Renal cortical epithelial cell (primary cell): ENCODE data around the gene TGFB2. TPM values are rescaled to one million over a fixed set of nuclear protein-coding genes. Genes with fewer than 3 reads are reported as not detected.
A peak's percentile ranks its signal among the peaks of the same experiment; 100 is the strongest.
"Not testable (repeated sequence)": the region's sequence is repeated elsewhere in the genome, so short reads cannot be mapped to it uniquely, and the experiment has no call there.

Source experiments
- DNase-seq: peaks from one replicate; pipeline ENCODE4 v3.0.0-alpha.2; 2011; ENCODE audit warnings: low read depth
- total RNA-seq: library from RNA; depleted of rRNA; stranded (reverse); fragments of >200 nt; gene quantifications from 2 replicates; pipeline ENCODE4 v1.2.3, GENCODE V29; 2014

TGFB2 gene
- 47.4 and 69.3 TPM in 2 replicates for total RNA-seq

DNA sequence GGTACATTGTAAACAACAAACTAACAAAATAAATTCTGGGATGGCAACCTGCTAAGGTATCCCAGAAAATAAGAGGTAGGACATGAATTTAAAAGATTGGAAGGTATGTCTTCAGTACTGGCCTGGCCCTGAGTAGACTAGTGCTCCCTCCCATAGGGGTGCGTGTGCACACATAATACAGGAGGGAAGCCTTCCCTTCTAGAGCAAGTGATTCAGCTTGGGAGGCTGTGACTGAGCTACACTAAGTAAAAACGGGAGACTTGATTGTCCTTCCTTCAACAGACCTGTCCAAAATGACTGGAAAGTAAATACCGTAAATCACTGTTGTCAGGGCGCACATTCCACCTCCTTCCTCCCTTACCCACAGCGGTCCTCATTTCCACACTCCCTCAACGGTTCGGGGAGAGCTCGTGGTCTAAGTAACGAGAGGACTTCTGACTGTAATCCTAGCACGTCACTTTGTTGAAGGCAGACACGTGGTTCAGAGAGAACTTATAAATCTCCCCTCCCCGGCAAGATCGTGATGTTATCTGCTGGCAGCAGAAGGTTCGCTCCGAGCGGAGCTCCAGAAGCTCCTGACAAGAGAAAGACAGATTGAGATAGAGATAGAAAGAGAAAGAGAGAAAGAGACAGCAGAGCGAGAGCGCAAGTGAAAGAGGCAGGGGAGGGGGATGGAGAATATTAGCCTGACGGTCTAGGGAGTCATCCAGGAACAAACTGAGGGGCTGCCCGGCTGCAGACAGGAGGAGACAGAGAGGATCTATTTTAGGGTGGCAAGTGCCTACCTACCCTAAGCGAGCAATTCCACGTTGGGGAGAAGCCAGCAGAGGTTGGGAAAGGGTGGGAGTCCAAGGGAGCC, at the start of gene TGFB2:
Gene TGFB2 (plus strand): TSS at position 523 of the 859 bp plus-strand sequence. CDS start 1,366 bp downstream, outside the sequence.
- peak; percentile 91 for DNase-seq

DNA sequence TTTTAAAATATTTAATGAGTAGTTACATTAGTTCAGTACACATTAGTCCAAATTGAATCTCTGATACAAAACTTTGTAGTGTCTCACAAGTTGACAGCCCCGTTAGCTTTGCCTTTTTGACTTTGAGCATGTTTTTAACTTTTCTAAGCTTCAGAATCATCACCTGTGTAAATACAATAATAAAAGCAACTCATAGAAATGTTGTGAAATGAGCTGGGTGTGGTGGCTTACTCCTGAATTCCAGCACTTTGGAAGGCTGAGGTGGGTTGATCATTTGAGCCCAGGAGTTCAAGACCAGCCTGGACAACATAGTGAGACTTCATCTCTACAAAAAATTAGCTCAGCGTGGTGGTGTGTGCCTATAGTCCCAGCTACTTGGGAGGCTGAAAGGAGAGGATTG, 49.0 kb upstream of the TGFB2 start:
- no peak for DNase-seq

DNA sequence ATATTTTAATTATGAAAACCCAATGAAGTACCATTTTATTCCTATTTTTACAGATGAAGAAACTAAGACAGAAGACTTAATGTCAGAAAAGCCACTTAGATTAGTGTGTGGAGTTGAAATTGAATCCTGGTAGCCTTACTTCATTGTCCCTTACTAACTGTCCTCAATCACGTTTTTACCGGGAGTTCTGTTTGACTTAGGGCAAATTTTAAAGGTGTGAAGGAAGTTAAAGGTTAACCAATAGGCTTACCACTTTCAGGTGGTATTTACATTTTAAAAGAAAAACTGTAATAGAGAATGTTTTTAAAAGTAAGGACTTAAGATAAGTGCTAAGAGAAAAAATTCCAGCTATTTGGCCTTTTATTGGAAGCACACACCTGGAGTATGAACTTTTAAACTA, 47.7 kb upstream of the TGFB2 start:
- no peak for DNase-seq

DNA sequence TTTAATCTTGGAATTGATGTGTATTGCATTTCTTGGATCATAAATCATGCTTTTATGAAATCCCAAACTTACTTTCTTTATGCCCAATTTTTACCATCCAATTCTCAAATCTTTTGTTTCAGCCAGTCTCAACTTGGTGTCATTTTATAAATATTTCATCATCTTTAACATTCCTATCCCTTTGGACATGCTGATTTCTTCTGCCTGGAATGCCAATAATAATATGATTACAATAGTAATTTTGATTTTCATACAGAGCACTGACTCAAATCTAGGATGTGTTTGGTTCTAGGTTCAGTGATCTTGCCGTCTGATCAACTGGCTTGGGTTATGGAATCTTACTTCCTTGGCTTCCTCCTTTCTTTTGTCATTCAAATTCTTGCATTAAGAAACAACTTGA, 47.3 kb upstream of the TGFB2 start:
- no peak for DNase-seq

DNA sequence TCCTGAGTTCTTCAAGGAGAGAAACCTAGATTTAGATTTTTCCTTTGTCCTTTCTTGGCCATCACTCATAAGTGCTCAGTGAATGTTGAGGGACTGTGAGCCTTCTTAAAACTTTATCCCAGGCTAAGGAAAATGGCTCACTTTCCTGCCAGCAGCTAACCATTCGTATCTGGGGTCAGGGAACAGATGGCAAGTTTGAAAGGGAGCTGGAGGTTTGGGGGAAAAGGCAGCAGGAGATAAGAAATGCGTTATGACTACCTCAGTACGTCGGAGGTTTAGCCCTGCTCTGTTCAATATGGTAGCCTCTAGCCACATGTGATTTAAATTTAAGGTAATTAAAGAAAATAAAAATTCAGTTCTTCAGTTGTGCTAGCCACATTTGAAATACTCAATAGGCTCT, 46.7 kb upstream of the TGFB2 start:
- DNase-seq: no peak

DNA sequence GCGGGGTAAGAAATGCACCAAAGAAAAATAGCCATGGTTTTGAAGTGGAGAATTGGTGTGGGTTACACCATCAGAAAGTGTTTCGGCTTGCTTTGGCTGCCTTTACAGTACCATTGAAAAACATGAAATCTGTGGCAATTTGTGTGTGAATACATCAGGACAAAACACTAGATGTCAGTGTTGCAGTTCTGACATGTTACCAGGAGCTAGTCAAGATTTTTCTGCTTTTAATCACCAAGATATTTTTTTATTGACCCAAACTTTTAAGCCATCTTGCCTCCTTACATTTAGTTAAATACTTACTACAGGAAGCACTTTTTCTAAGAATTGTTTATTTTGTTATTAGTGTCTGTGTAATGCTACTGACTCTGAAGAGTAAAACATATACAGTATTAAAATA, 45.7 kb upstream of the TGFB2 start:
- DNase-seq: peak; percentile 60

DNA sequence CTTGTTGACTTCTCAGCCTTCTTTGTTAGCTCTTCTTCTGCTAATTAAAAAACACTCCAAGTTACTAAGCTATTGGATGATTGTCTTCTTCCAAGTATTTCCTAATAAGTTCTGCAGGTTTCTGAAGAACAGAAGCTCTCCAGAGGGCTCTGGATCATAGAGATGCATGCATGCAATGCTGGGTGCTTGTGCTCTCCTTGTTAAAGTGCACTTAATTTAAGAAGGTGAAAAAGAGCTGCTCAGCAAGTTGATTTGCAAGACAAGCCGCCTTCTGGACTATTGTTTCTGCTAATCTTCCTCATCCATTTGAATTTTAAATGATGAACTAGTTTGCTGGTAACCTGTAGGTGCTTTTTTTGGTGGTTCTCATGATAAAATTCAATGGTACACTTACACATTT, 43.9 kb upstream of the TGFB2 start:
- no peak for DNase-seq

DNA sequence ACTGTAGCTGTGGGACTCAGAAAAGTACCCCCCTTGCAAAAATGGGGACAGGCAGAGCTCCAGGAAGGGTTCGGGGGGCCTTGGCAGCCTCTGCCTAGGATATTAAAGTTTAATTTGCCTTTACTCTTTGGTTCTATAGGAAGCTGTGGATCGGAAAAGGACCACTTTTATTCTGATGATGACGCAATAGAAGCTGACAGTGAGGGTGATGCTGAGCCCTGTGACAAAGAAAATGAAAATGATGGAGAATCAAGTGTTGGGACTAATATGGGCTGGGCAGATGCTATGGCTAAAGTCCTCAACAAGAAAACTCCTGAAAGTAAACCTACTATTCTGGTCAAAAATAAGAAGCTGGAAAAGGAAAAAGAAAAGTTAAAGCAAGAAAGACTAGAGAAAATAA, 43.0 kb upstream of the TGFB2 start:
- DNase-seq: no peak

DNA sequence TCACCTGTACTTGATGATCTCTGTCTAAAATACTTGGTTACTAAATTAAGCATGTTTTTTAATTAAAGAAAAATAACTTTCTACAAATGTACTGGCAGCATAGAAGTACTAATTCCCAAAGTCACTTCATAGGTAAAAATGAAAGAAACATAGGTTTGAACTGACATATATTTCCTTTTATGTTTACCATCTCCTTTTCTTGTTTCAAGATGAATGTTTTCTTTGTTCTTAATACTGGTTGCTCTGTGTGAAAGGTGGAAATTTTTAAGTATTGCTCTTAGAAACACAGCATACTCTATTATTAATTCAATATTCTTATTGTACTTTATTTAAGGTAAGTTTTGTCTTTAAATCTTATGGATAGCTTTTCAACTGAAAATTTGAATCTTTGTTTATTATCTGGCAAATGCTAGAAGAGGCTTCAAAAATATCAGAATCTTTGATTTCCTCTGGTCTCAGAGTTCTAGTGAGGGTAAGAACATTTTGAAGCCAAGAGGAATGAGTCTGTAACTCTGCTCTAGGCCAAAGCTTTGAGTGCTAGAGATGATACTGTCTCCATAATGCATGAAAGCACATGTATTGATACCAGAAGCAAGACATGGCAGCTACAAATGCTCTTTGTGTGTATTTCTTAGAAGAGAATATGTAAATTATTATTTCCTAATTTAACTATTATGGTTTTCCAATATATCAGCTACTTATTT, 41.8 kb upstream of the TGFB2 start:
- DNase-seq: no peak

DNA sequence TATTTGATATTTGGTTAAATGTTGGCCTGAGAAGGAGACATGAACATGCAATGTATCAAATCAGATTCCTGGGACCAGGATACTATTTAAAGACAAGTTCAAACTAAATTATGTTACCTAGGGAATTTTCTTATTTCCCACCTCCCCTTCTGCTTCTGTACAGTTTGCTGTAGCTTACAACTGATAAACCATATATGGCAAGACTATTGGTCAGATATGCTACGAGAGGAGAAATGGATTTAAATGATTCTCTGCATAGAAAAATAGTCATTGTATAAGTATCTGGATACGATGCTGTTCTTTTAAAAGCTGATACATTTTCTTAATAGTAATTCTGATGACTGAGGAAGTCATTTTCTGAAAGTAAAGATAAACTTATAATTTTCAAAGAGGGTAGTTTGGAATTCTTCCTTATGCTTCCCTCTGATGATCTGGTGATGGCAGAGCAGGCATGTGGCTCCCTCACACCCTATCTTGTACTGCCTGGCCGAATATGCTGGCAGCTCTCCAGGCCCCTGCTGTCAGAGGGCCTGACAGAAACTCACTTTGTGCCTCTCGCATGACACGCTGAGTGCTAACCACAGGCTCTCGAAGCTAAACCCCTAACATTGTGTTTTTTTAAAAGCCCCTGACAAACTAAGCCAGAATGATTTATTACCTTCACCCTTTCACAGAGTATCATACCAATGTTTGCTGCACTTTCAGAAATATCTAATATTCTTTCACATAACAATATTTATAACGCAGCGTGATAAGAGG, 40.7 kb upstream of the TGFB2 start:
- peak; percentile 46 for DNase-seq

DNA sequence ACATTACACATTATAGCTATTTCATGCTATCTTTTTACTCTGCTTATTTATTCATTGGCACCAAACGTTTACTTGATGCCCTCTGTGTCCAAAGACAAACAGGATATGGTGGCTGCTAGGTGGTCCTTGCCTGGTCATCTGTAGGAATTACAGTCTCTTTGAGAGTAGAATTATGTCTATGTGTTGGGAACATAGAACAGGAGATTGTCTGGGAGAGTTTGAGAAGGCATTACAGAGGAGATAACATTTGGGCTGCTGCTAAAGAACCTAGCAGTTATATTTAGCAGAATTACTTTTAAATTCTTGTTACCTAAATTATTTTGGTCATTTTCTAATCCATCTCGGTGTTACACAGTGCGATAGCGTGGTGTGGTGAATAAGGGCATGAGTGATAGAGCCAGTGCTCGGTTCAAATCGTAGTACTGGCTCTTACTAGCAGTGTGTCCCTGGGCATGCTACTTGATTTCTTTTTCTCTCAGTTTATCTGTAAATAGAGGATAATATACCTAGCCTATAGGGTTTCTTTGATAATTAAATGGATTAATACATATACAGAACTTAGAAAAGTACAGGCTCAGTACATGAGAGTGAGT, 39.6 kb upstream of the TGFB2 start:
- no peak for DNase-seq

DNA sequence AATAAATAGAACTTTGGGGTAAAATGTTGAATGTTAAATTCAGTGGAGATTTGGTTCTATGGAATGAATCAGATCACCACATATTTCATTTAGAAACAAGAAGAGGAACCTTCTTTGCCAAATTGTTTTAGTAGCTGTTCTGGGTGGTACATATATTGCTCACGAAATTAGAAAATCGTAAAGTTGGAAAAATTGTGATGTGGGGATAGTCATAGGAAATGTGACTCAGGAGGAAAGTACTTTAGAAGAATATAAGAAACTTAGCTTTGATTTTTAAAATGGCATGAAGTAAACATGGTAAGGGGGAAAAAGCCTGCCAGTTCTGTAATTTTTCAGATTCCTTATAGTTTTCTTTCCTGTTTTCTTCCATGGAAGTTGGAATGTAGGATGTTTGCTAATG, 32.6 kb upstream of the TGFB2 start:
- DNase-seq: no peak

DNA sequence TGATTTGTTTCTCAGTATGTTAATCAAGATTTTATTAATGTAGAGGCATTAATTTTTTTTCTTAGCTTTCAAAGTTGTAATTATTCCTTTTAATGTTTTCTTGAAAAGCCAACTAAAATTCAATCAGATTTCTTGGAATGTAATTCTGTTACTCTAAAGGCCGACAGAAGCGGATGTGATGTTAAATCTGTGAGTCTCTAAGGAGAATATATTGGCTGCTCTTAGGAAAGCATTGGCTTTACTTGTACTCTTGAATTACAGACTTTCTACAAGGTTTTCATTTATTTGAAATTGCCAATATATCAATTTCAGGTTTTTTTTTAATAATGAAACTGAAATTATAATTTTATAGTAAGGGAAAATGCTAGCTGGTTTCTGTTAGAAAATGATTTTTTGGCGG, 30.8 kb upstream of the TGFB2 start:
- DNase-seq: no peak

DNA sequence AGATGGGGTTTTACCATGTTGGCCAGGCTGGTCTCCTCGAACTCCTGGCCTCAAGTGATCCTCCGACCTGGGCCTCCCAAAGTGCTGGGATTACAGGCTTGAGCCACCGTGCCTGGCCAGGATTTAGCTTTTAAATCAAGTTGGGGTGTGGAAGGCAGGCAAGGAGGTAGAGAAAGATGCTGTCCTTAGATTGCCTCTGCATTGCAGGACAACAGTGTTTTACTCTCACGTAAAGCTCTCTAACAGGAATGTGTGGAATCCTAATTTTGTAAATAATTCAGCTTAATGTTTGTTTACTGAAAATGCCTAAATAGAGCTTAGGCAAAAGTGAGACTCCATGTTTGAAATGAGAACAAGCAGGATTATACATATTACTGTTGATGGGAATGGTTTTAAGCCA, 29.5 kb upstream of the TGFB2 start:
- DNase-seq: no peak

DNA sequence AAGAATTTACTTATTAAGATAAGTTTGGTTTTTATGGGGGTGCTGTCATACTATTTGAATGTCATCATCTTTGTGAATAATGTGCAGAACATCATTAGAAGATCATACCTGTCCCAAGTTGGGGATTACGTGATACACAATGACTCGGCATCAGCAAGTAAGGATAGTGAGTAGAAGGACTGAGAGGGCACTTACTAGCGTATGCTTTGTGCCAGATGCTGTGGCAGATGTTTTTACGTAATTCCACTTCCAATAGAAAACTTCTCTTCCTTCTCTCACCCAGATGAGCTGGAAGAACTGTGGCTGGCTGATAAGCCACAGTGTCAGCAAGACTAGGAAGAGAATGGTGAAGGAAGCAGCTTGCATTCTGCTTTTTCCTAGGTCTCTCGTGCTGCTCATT, 28.1 kb upstream of the TGFB2 start:
- DNase-seq: no peak

DNA sequence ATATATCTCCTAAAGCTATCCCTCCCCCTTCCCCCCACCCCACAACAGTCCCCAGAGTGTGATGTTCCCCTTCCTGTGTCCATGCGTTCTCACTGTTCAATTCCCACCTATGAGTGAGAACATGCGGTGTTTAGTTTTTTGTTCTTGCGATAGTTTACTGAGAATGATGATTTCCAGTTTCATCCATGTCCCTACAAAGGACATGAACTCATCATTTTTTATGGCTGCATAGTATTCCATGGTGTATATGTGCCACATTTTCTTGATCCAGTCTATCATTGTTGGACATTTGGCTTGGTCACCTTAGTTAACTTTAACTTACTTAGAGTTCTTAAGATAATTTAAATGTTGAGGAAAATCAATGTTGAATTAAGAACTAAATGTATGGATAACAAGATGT, 25.0 kb upstream of the TGFB2 start:
- not testable (repeated sequence) for DNase-seq

DNA sequence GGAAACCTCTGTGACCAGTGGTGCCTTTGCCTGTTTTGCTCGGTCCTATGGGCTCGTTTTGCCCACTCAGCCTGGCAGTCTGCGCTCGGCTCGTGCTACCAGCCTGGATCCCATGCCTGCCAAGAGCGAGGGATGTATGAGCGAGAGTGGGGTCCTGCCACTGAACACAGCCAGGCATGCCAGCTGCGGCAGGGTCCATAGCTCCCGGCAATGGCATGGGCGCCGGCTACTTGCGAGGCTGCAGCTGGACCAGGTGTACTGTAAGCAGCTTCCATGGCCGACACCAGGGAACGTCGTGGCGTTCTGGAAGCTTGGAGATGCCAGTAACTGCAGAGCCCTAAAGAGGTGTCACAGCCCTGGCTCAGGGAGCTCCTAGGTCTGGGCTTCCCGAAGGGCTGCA, 22.4 kb upstream of the TGFB2 start:
- DNase-seq: no peak

DNA sequence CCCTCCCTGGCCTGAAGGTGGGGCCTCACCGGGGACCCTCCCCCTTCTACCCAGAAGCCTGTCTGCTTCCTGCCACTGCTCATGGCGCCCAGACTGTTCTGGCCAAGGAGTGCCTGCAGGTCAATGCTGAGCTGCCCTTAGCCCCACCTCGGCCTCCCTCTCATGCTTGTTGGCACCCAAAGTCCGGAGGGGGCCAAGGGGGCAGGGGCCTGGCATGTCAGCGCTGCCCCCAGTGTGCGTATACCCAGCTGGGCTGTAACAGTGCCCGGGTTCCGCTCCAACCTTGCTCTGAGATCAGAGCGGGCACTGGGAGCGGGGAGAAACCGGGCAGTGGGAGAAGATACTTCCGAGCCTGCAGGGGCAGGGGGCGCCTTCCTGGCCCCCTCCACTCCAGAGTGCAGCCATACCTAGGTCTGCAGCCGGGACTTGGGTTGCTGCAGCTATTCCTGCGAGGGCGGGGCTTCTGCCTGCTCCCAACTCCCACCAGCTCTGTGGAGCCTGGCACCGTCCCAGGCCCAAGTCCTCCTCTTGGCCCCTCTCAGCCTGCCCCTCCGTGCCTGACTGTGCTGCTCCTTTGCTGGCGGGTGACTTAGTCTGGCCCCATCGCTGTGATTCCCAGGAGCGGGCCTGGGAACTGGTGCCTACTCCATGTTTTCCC, 21.4 kb upstream of the TGFB2 start:
- no peak for DNase-seq

DNA sequence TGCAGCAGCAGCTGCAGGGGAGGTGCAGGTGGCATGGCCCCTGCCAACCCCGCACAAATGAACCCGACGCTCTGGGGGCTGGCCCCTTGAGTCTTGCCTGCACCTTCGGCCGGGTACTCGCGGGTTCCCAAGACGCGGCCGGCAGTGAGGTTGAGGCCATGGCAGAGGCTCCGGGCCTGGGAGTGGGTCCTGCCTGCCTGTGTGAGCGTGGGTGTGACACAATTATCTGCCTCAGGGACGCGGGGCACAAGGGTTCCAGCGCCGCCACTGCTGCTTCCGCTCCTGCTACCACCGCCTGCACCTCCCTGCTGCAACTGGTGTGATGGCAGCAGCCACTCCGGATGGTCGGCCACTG, 20.9 kb upstream of the TGFB2 start:
- DNase-seq: no peak

DNA sequence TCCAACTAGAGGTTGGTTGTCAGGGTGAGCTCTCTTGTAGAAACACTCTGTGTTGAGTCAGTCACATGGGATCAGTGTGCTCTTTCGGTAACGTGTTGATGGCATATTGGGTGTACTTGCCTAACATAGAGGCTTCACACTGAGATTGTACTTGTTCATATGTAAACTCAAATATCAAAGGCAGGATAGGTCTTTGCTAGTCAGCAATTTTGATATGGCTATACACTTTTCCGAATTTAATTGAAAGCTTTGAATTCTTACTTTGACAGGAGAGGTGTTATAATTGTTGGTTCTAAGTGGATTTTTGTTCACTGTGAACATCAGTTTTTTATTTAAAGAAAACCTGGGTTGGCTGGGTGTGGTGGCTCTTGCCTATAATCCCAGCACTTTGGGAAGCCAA, 16.4 kb upstream of the TGFB2 start:
- no peak for DNase-seq

DNA sequence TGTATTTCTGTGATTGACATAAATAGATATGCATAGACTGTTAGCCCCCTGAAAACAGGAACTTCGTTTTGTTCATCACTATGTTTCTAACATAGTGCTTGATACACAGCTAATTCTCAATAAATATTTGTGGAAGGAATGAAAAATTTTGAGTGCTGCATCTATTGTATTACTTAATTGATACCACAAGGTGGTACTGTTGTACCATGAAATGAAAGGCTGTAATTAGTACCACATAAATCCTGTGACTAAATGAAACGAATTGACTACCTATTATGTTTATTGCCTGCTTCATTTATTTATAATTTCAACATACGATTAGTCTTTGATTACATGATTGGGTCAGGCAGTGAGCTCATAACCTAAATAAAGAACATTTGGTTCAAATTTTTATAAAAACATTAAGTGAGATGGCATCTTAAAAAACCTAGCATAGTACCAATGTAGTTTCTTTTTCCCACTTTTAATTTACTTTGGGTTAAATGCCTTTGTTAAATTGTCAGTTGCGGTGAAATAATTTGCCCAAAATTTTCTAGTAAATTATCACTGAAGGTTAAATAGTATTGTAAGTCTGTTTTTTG, 15.0 kb upstream of the TGFB2 start:
- DNase-seq: peak; percentile 60
